PFSK-1 (cell line): ENCODE results near the gene NR1H3.

Source experiments
- FOXP2 ChIP-seq: optimal IDR thresholded peaks from 2 replicates; pipeline ENCODE3; 2011; ENCODE audit warnings: borderline replicate concordance, control low read depth, inconsistent platforms; ENCODE audit not compliant: insufficient read depth; ENCODE audit errors: extremely low read length, extremely low read depth
- POLR2AphosphoS5 ChIP-seq: IDR thresholded peaks from 2 replicates; pipeline ENCODE4 v1.6.1; 2012; ENCODE audit warnings: low read depth, mild to moderate bottlenecking, control low read depth, low read length, moderate library complexity
- SIN3A ChIP-seq: IDR thresholded peaks from 2 replicates; pipeline ENCODE4 v1.6.1; 2012; ENCODE audit warnings: mild to moderate bottlenecking, low read length, moderate library complexity, borderline replicate concordance; ENCODE audit not compliant: insufficient read depth
- TAF1 ChIP-seq: IDR thresholded peaks from 2 replicates; pipeline ENCODE4 v1.6.1; 2012; ENCODE audit warnings: low read length, control low read depth, borderline replicate concordance; ENCODE audit not compliant: insufficient read depth
- TF ChIP-seq, protein P1 (sequence below), 2 experiments: IDR thresholded peaks; 2 replicates each; pipeline versions ENCODE4 v1.6.1 to v1.8.0; 2011 to 2012; ENCODE audit warnings: low read depth in 2 of 2, low read length in 2 of 2, control low read depth in 1 of 2, inconsistent platforms in 1 of 2, mild to moderate bottlenecking in 1 of 2, moderate library complexity in 1 of 2; ENCODE audit not compliant: insufficient read depth in 1 of 2

The NR1H3 gene

DNA sequence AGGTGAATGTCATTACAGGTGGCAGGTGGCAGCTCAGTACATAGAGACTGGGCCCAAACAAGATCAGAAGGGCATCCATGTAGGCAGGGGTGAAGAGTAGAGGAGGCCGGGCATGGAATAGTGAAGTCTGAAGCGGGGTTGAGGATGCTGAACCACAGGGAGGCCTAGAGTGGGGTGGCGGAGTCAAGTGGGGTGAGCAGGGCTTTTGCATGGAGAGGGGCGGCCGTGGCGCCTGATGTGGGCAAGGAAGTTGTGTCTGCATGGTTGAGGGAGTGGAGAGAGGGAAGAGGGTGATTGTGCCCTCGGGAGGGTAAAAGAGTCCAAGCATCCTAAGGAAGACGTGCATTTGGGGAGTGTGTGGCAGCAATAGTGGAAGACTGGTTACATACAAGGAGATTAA lies 28.6 kb upstream of the NR1H3 start:
- TF ChIP-seq TAF1 (no peak), SIN3A (no peak), POLR2AphosphoS5 (no peak), FOXP2 (no peak)
- TF ChIP-seq, protein P1, sequence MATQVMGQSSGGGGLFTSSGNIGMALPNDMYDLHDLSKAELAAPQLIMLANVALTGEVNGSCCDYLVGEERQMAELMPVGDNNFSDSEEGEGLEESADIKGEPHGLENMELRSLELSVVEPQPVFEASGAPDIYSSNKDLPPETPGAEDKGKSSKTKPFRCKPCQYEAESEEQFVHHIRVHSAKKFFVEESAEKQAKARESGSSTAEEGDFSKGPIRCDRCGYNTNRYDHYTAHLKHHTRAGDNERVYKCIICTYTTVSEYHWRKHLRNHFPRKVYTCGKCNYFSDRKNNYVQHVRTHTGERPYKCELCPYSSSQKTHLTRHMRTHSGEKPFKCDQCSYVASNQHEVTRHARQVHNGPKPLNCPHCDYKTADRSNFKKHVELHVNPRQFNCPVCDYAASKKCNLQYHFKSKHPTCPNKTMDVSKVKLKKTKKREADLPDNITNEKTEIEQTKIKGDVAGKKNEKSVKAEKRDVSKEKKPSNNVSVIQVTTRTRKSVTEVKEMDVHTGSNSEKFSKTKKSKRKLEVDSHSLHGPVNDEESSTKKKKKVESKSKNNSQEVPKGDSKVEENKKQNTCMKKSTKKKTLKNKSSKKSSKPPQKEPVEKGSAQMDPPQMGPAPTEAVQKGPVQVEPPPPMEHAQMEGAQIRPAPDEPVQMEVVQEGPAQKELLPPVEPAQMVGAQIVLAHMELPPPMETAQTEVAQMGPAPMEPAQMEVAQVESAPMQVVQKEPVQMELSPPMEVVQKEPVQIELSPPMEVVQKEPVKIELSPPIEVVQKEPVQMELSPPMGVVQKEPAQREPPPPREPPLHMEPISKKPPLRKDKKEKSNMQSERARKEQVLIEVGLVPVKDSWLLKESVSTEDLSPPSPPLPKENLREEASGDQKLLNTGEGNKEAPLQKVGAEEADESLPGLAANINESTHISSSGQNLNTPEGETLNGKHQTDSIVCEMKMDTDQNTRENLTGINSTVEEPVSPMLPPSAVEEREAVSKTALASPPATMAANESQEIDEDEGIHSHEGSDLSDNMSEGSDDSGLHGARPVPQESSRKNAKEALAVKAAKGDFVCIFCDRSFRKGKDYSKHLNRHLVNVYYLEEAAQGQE (IDR thresholded peaks at IDR 0.05; ENCODE audit: insufficient read depth in 1 of 2, low read depth in 2 of 2, low read length in 2 of 2), result no peak

DNA sequence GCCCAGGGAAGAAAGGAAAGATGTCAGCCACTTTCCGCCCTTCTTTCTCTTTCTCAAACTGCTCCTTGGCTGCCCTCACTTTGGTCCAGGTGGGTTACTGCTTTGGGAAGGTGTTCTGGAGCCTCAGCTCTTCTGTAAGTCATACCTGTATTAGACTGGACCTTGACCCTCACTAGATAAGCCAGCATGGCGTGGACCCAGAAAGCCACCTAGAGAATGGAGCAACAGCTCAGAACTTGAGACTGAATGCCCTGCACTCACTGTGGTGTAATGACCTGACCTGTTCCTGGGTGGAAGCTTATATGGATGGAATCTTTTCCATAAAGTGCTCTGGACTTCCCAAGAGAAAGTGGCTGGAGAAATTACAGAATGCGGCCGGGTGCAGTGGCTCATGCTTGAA lies 24.7 kb upstream of the NR1H3 start:
- no peak for TF ChIP-seq POLR2AphosphoS5
- TF ChIP-seq FOXP2, result no peak
- TF ChIP-seq, protein P1 (IDR thresholded peaks at IDR 0.05; ENCODE audit: insufficient read depth in 1 of 2, low read depth in 2 of 2, low read length in 2 of 2), result no peak
- TF ChIP-seq SIN3A, result no peak
- no peak for TF ChIP-seq TAF1

DNA sequence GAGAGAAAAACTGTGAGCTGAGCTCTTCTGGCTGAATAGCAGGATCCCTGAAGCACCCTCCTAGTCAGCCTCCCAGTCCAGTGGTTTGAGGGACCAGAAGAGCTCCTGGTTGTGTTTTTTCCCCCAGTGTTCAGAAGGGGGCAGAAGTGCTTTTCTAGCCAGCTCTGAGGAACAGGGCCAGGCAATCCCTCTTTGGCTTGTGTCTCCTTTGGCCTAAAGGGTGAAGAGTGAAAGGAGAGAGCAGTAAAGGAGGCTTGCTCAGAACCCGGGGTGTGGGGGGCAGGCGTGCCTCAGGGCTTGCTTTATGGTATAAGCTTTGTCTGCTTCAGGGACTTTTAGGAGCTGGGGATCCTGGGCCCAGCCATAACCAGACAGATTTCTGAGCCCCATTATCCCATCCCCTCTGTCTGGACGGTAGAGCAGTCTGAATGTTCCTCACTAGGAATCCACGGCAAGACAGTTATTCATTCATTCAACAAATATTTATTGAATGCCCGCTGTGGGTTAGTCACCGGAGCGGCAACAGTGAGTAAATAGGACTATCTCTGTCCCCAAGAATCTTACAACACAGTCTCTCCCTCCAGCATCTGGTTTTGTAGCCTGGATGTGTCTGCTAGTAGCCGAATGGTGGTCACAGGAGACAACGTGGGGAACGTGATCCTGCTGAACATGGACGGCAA lies 23.7 kb upstream of the NR1H3 start:
- no peak for TF ChIP-seq TAF1
- TF ChIP-seq, protein P1 (IDR thresholded peaks at IDR 0.05; ENCODE audit: insufficient read depth in 1 of 2, low read depth in 2 of 2, low read length in 2 of 2), result no peak
- TF ChIP-seq FOXP2, result no peak
- no peak for TF ChIP-seq SIN3A
- TF ChIP-seq POLR2AphosphoS5, result no peak

DNA sequence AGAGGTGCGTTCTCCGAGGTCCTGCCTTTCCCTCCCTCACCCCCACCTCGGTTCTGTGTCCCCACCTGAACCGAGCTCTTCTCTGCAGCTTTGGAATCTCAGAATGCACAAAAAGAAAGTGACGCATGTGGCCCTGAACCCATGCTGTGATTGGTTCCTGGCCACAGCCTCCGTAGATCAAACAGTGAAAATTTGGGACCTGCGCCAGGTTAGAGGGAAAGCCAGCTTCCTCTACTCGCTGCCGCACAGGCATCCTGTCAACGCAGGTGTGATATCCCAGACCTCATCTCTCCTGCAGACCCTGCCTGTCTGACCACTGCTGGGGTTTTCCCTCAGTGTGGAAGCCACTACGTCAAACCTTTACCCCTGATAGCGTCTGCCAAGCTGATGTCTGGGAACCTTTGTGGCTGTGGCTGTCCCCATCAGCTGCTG lies 23.1 kb upstream of the NR1H3 start:
- no peak for TF ChIP-seq POLR2AphosphoS5
- TF ChIP-seq SIN3A, result no peak
- TF ChIP-seq, protein P1 (IDR thresholded peaks at IDR 0.05; ENCODE audit: insufficient read depth in 1 of 2, low read depth in 2 of 2, low read length in 2 of 2), result no peak
- TF ChIP-seq FOXP2, result no peak
- TF ChIP-seq TAF1, result no peak

DNA sequence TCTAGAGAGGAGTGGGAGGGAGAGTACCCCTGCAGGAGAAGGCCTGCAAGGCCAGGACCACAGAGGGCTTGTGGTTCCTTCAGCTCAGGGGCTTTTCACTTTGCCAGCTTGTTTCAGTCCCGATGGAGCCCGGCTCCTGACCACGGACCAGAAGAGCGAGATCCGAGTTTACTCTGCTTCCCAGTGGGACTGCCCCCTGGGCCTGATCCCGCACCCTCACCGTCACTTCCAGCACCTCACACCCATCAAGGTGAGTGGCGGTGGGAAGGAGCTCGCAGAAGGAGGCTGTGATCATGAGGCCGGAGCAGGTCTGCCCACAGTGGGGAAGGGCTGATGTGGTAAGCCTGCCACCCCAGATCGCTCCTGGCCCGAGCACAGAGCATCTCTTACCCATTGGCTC lies 22.6 kb upstream of the NR1H3 start:
- TF ChIP-seq FOXP2, result no peak
- no peak for TF ChIP-seq SIN3A
- TF ChIP-seq, protein P1 (IDR thresholded peaks at IDR 0.05; ENCODE audit: insufficient read depth in 1 of 2, low read depth in 2 of 2, low read length in 2 of 2), result no peak
- TF ChIP-seq POLR2AphosphoS5, result no peak
- TF ChIP-seq TAF1, result no peak
